B cell (primary cell): ENCODE data around the gene MRPL17.

Experiments used
- CTCF ChIP-seq: fragments of 200-600 bp; IDR thresholded peaks from one replicate; pipeline ENCODE4 v1.8.0; 2022; ENCODE audit warnings: antibody characterized with exemption, mild to moderate bottlenecking
- EZH2 ChIP-seq: IDR thresholded peaks from 2 replicates; pipeline ENCODE4 v1.6.1; 2012; ENCODE audit warnings: borderline replicate concordance, low read depth, mild to moderate bottlenecking, moderate library complexity, low read length; ENCODE audit not compliant: insufficient read depth, poor library complexity, severe bottlenecking

- TF ChIP-seq CTCF (no peak), EZH2 (no peak)
These were observed 34.6 kb downstream of the MRPL17 start for GRCh38 chr11:6648501-6648900.
